IMR-90 (cell line): ENCODE results near the gene WDR37. TPM values are rescaled to one million over a fixed set of nuclear protein-coding genes. Genes with fewer than 3 reads are reported as not detected.

Experiments used
- ATAC-seq: fragments of 200-7000 bp; cut with Tn5 transposase; 2 replicates; pipeline ENCODE4 v1.9.1; 2020; ENCODE audit warnings: low read depth, mild to moderate bottlenecking, moderate library complexity
- BruUV-seq: library from RNA; stranded (reverse); fragments of 400-500 nt; replicated peaks from 2 replicates; lab custom pipeline; 2021; lab: Mats Ljungman, UMichigan
- CTCF ChIA-PET: fragments of 300-600 bp; formaldehyde crosslinking; extraction: SDS; loops from one replicate; lab custom pipeline; 2021; ENCODE audit warnings: antibody characterized with exemption; lab: Yijun Ruan, JAX
- POLR2A ChIA-PET: fragments of 300-600 bp; sonication (Branson Sonifier 250); formaldehyde crosslinking; loops from one replicate; lab custom pipeline; 2022; ENCODE audit warnings: antibody characterized with exemption; ENCODE audit not compliant: unreplicated experiment; lab: Charles Lee
- DNase-seq: peaks from one replicate; pipeline ENCODE4 v3.0.0; 2013
- H2AFZ ChIP-seq: replicated peaks from 2 replicates; pipeline ENCODE3; 2013; ENCODE audit warnings: low read length, mild to moderate bottlenecking; ENCODE audit not compliant: poor library complexity
- H2AK5ac ChIP-seq: 2 replicates; pipeline ENCODE4 v1.6.1; 2013; ENCODE audit warnings: low read depth, low read length, inconsistent platforms
- H2AK9ac ChIP-seq: replicated peaks from 2 replicates; pipeline ENCODE3; 2013; ENCODE audit warnings: mild to moderate bottlenecking, low read depth, low read length, moderate library complexity; ENCODE audit not compliant: poor library complexity
- H2BK120ac ChIP-seq: 2 replicates; pipeline ENCODE4 v1.6.1; 2013; ENCODE audit warnings: low read depth, low read length, inconsistent platforms
- H2BK15ac ChIP-seq: 3 replicates; pipeline ENCODE4 v1.6.1; 2013; ENCODE audit warnings: low read depth, low read length, inconsistent platforms
- H2BK20ac ChIP-seq: 2 replicates; pipeline ENCODE4 v1.6.1; 2013; ENCODE audit warnings: low read depth, mild to moderate bottlenecking, inconsistent platforms, low read length, moderate library complexity
- H2BK5ac ChIP-seq: 2 replicates; pipeline ENCODE4 v1.6.1; 2013; ENCODE audit warnings: mild to moderate bottlenecking, low read depth, low read length, inconsistent platforms; ENCODE audit not compliant: poor library complexity, severe bottlenecking
- H3K14ac ChIP-seq: replicated peaks from 2 replicates; pipeline ENCODE4 v1.6.1; 2013; ENCODE audit warnings: low read depth, low read length, inconsistent platforms
- H3K18ac ChIP-seq: 2 replicates; pipeline ENCODE4 v1.6.1; 2013; ENCODE audit warnings: low read depth, low read length, control low read depth
- H3K23ac ChIP-seq: 2 replicates; pipeline ENCODE4 v1.6.1; 2013; ENCODE audit warnings: low read depth, low read length, inconsistent platforms
- H3K27ac ChIP-seq: 2 replicates; pipeline ENCODE4 v1.5.1; 2013; ENCODE audit warnings: mild to moderate bottlenecking, control low read depth, low read length; ENCODE audit not compliant: insufficient read depth
- H3K27me3 ChIP-seq: 2 replicates; pipeline ENCODE4 v1.6.1; 2013; ENCODE audit warnings: low read length; ENCODE audit not compliant: control insufficient read depth, insufficient read depth
- H3K36me3 ChIP-seq: 2 replicates; pipeline ENCODE4 v1.6.1; 2013; ENCODE audit warnings: low read length, mixed read lengths; ENCODE audit not compliant: control insufficient read depth, insufficient read depth
- H3K4ac ChIP-seq: 2 replicates; pipeline ENCODE4 v1.6.1; 2013; ENCODE audit warnings: low read depth, low read length, inconsistent platforms
- H3K4me1 ChIP-seq: 2 replicates; pipeline ENCODE4 v1.6.1; 2013; ENCODE audit warnings: low read length, mixed read lengths; ENCODE audit not compliant: control insufficient read depth, insufficient read depth
- H3K4me2 ChIP-seq: 2 replicates; pipeline ENCODE4 v1.6.1; 2013; ENCODE audit warnings: low read depth, mild to moderate bottlenecking, control low read depth, low read length, moderate library complexity
- H3K4me3 ChIP-seq: 2 replicates; pipeline ENCODE4 v1.5.1; 2013; ENCODE audit warnings: low read depth, mild to moderate bottlenecking, control low read depth, low read length, moderate library complexity; ENCODE audit not compliant: insufficient read depth
- H3K56ac ChIP-seq: 2 replicates; pipeline ENCODE4 v1.6.1; 2013; ENCODE audit warnings: low read length, inconsistent platforms; ENCODE audit not compliant: insufficient read depth; ENCODE audit errors: extremely low read depth
- H3K79me1 ChIP-seq, 2 experiments: 2 replicates each; pipeline ENCODE4 v1.6.1; 2013; ENCODE audit warnings: low read length in 2 of 2, inconsistent platforms in 1 of 2, low read depth in 1 of 2
- H3K9ac ChIP-seq: 2 replicates; pipeline ENCODE4 v1.6.1; 2013; ENCODE audit warnings: low read depth, low read length, control low read depth
- H3K9me1 ChIP-seq: 2 replicates; pipeline ENCODE4 v1.6.1; 2013; ENCODE audit warnings: low read length, inconsistent platforms; ENCODE audit not compliant: insufficient read depth
- H3K9me3 ChIP-seq: 2 replicates; pipeline ENCODE4 v1.6.1; 2013; ENCODE audit warnings: low read length; ENCODE audit not compliant: control insufficient read depth, insufficient read depth
- H4K20me1 ChIP-seq: 2 replicates; pipeline ENCODE4 v1.6.1; 2013; ENCODE audit warnings: low read length, inconsistent platforms; ENCODE audit not compliant: insufficient read depth
- H4K5ac ChIP-seq: 2 replicates; pipeline ENCODE4 v1.6.1; 2013; ENCODE audit warnings: mild to moderate bottlenecking, low read depth, low read length, control low read depth
- H4K8ac ChIP-seq, 2 experiments: 2 replicates each; pipeline ENCODE4 v1.6.1; 2013; ENCODE audit warnings: low read depth in 2 of 2, low read length in 2 of 2, control low read depth in 1 of 2, inconsistent platforms in 1 of 2
- H4K91ac ChIP-seq: 2 replicates; pipeline ENCODE4 v1.6.1; 2013; ENCODE audit warnings: low read depth, low read length, inconsistent platforms; ENCODE audit not compliant: insufficient read depth
- BHLHE40 ChIP-seq: fragments of 150-350 bp; IDR thresholded peaks from 2 replicates; pipeline ENCODE4 v1.6.1; 2016; ENCODE audit warnings: mild to moderate bottlenecking, low read depth, low read length
- CEBPB ChIP-seq: IDR thresholded peaks from 2 replicates; pipeline ENCODE4 v1.6.1; 2012; ENCODE audit warnings: low read depth, low read length, improper control_type of control experiment
- CHD1 ChIP-seq: IDR thresholded peaks from 2 replicates; pipeline ENCODE4 v1.6.1; 2012; ENCODE audit warnings: low read depth, low read length, improper control_type of control experiment
- CTCF ChIP-seq: conservative IDR thresholded peaks from 2 replicates; pipeline ENCODE4 v1.5.1; 2012; ENCODE audit warnings: mild to moderate bottlenecking, low read depth, low read length, improper control_type of control experiment
- ELK1 ChIP-seq: fragments of 150-350 bp; IDR thresholded peaks from 2 replicates; pipeline ENCODE4 v1.6.1; 2016; ENCODE audit warnings: low read depth, mild to moderate bottlenecking, low read length, moderate library complexity, borderline replicate concordance
- FOS ChIP-seq: fragments of 150-350 bp; IDR thresholded peaks from 2 replicates; pipeline ENCODE4 v1.6.1; 2016; ENCODE audit warnings: low read depth, low read length
- MAFK ChIP-seq: IDR thresholded peaks from 2 replicates; pipeline ENCODE4 v1.6.1; 2012; ENCODE audit warnings: low read depth, low read length, improper control_type of control experiment
- MAZ ChIP-seq: IDR thresholded peaks from 2 replicates; pipeline ENCODE4 v1.6.1; 2012; ENCODE audit warnings: low read depth, mild to moderate bottlenecking, low read length, improper control_type of control experiment, moderate library complexity, borderline replicate concordance
- MXI1 ChIP-seq: IDR thresholded peaks from 2 replicates; pipeline ENCODE4 v1.6.1; 2012; ENCODE audit warnings: low read depth, mild to moderate bottlenecking, low read length, moderate library complexity, borderline replicate concordance
- NFE2L2 ChIP-seq: fragments of 150-350 bp; IDR thresholded peaks from 2 replicates; pipeline ENCODE4 v1.6.1; 2016; ENCODE audit warnings: low read depth, mild to moderate bottlenecking, low read length
- POLR2A ChIP-seq: IDR thresholded peaks from 2 replicates; pipeline ENCODE4 v1.6.1; 2012; ENCODE audit warnings: mild to moderate bottlenecking, low read depth, low read length
- RAD21 ChIP-seq: IDR thresholded peaks from 2 replicates; pipeline ENCODE4 v1.6.1; 2012; ENCODE audit warnings: low read length, improper control_type of control experiment
- RCOR1 ChIP-seq: IDR thresholded peaks from 2 replicates; pipeline ENCODE4 v1.6.1; 2012; ENCODE audit warnings: mild to moderate bottlenecking, low read length, improper control_type of control experiment; ENCODE audit not compliant: insufficient replicate concordance
- RFX5 ChIP-seq: IDR thresholded peaks from 2 replicates; pipeline ENCODE4 v1.8.0; 2012; ENCODE audit warnings: low read depth, mild to moderate bottlenecking, low read length, moderate library complexity
- SMC3 ChIP-seq: fragments of 150-350 bp; IDR thresholded peaks from 2 replicates; pipeline ENCODE4 v1.6.1; 2016; ENCODE audit warnings: low read depth, mild to moderate bottlenecking, antibody characterized with exemption, low read length, moderate library complexity
- USF2 ChIP-seq: fragments of 150-350 bp; IDR thresholded peaks from 2 replicates; pipeline ENCODE4 v1.6.1; 2017; ENCODE audit warnings: mild to moderate bottlenecking, antibody characterized with exemption, low read length, low read depth
- WGBS, 2 experiments: methylation state at CpG; one replicate each; pipeline versions ENCODE4 v1.1.5 to v1.1.7; 2013; ENCODE audit warnings: missing lambda C conversion rate in 2 of 2; ENCODE audit not compliant: insufficient read length in 1 of 2; ENCODE audit errors: extremely low coverage in 2 of 2; 5-methylcytosine and 5-hydroxymethylcytosine counted together
- dilution Hi-C: fragments of 300-500 bp; cut with HindIII; formaldehyde crosslinking; loops from one replicate; pipeline ENCODE4 v1.14.3; 2018; ENCODE audit warnings: low sequenced_read_pairs; ENCODE audit not compliant: unreplicated experiment
- in situ Hi-C: fragments of 300-500 bp; cut with MboI; formaldehyde crosslinking; loops from 3 replicates; pipeline ENCODE4 v1.14.3; 2019; ENCODE audit warnings: low sequenced_read_pairs, inconsistent platforms, mixed read lengths
- intact Hi-C: fragments of 100-400 bp; cut with micrococcal nuclease; formaldehyde crosslinking; loops from 2 replicates; pipeline ENCODE4 v1.10.0; 2022
- polyA plus RNA-seq, 3 experiments: library from polyadenylated mRNA; depleted of rRNA; stranded (reverse); fragments of >200 nt; gene quantifications; 2 replicates each; pipeline ENCODE4 v1.2.3, GENCODE V29; 2012; ENCODE audit warnings: low replicate concordance in 1 of 3
- total RNA-seq: library from RNA; depleted of rRNA; stranded (reverse); fragments of >200 nt; gene quantifications from 2 replicates; pipeline ENCODE4 v1.2.3, GENCODE V29; 2012

Gene WDR37
- total and polyA plus RNA-seq, 2 of the 4 experiments (the other 2 are of a cell fraction): 12.7 to 14.5 TPM

- H3K27ac ChIP-seq: no peak overlapping the region
- H4K5ac ChIP-seq: no peak overlapping the region
- intact Hi-C loops (no loop called here), in situ Hi-C loops (no loop called here), dilution Hi-C loops (no loop called here)
- H3K9me1 ChIP-seq: peaks cover 13% of the 10 kb centered on the region
- H4K20me1 ChIP-seq: peaks cover 14% of the 10 kb centered on the region; the same call in 1 of the 2 replicates
- no peak overlapping the region for H3K4ac ChIP-seq
- no peak overlapping the region for H3K56ac ChIP-seq
- H3K36me3 ChIP-seq: peaks cover 43% of the 10 kb centered on the region
- no peak overlapping the region for H3K4me3 ChIP-seq
- no peak overlapping the region for H2BK120ac ChIP-seq
- no peaks in the 10 kb centered on the region for H3K9me3 ChIP-seq
- H3K23ac ChIP-seq: no peak overlapping the region
- WGBS, 2 experiments: 97% methylated on average over 6 of the region's 18 CpGs; no CpG with 5 or more reads in 1 of the 2 experiments
- no peak overlapping the region for H4K91ac ChIP-seq
- ChIA-PET CTCF (interaction anchor here (0.6 kb wide), 1 partner anchor 209 kb away, joined by 3 read pairs; no protein-coding TSS in a partner anchor), POLR2A (no interaction called here)
- no peak overlapping the region for H3K9ac ChIP-seq
- peaks cover 2% of the 10 kb centered on the region for H3K4me1 ChIP-seq
- H3K27me3 ChIP-seq: no peaks in the 10 kb centered on the region
- no peak overlapping the region for H2BK5ac ChIP-seq
- no peak overlapping the region for H2BK15ac ChIP-seq
- H3K18ac ChIP-seq: no peak overlapping the region
- BruUV-seq: no TSS peak
- DNase-seq (no peak), ATAC-seq (no peak)
- no peak overlapping the region for H2AFZ ChIP-seq
- H3K14ac ChIP-seq: no peak overlapping the region
- H3K4me2 ChIP-seq: no peak overlapping the region
- H3K79me1 ChIP-seq: peaks cover 19 to 35% of the 10 kb centered on the region in 2 experiments
- TF ChIP-seq RFX5: no peak
- no peak for TF ChIP-seq BHLHE40
- TF ChIP-seq MAFK: no peak
- TF ChIP-seq SMC3: no peak
- no peak for TF ChIP-seq RCOR1
- no peak for TF ChIP-seq MAZ
- no peak for TF ChIP-seq FOS
- TF ChIP-seq CEBPB: no peak
- TF ChIP-seq POLR2A: no peak
- TF ChIP-seq CTCF: no peak
- no peak for TF ChIP-seq ELK1
- no peak for TF ChIP-seq NFE2L2
- TF ChIP-seq CHD1: no peak
- TF ChIP-seq MXI1: no peak
- no peak for TF ChIP-seq USF2
- TF ChIP-seq RAD21: no peak
- no peak overlapping the region for H4K8ac ChIP-seq
- no peak overlapping the region for H2BK20ac ChIP-seq
- peak overlapping the region; percentile 58 for H2AK9ac ChIP-seq
- H2AK5ac ChIP-seq: no peak overlapping the region; the same call in 1 of the 2 replicates
Measured at GRCh38 chr10:1103551-1103950, 47.4 kb downstream of the WDR37 start.
